HepG2 (cell line): Measurements from ENCODE around the gene R3HDM4. TPM values are rescaled to one million over a fixed set of nuclear protein-coding genes. Genes with fewer than 3 reads are reported as not detected.

ENCODE experiments used
- ATAC-seq: fragments of 200-7000 bp; cut with Tn5 transposase; 3 replicates; pipeline ENCODE4 v1.9.1; 2020; ENCODE audit warnings: mild to moderate bottlenecking, moderate library complexity
- BruUV-seq: library from RNA; stranded (reverse); fragments of 400-500 nt; replicated peaks from 2 replicates; lab custom pipeline; 2021; lab: Mats Ljungman, UMichigan
- CTCF ChIA-PET: fragments of 300-600 bp; formaldehyde crosslinking; extraction: SDS; loops from one replicate; lab custom pipeline; 2021; ENCODE audit warnings: low total read pairs, inconsistent platforms, low intra/inter-chr PET ratio; lab: Yijun Ruan, JAX
- POLR2A ChIA-PET: fragments of 350-600 bp; sonication (Branson Sonifier 250); formaldehyde crosslinking; loops from one replicate; lab custom pipeline; 2020; ENCODE audit warnings: antibody characterized with exemption, inconsistent platforms; lab: Yijun Ruan, JAX
- DNase-seq: peaks from one replicate; pipeline ENCODE4 v3.0.0-alpha.2; 2015; ENCODE audit warnings: low spot score
- FAIRE-seq: peaks from 3 replicates; lab custom pipeline; 2011; peaks lifted over from hg19 to GRCh38; lab: Jason Lieb, UNC
- H2AFZ ChIP-seq: one replicate; pipeline ENCODE4 v1.6.1; 2011; ENCODE audit warnings: low read length, inconsistent platforms
- H3K27ac ChIP-seq: fragments of 300-600 bp; 3 replicates; pipeline ENCODE4 v1.8.0; 2011; ENCODE audit warnings: mixed run types, mild to moderate bottlenecking, mixed read lengths, low read length, inconsistent platforms; ENCODE audit not compliant: insufficient read depth; ENCODE audit errors: extremely low read length
- H3K27me3 ChIP-seq, 2 experiments: fragments of 200-600 bp in 1 of 2; 2 replicates in 1 of 2; 3 replicates in 1 of 2; pipeline versions ENCODE4 v1.6.0 to v1.8.0; 2011; ENCODE audit warnings: low read length in 2 of 2, mild to moderate bottlenecking in 2 of 2, moderate library complexity in 2 of 2, inconsistent platforms in 1 of 2; ENCODE audit not compliant: insufficient read depth in 2 of 2, control insufficient read depth in 1 of 2
- H3K36me3 ChIP-seq, 2 experiments: fragments of 200-600 bp in 1 of 2; replicated peaks in 1 of 2; 2 replicates in 1 of 2; 3 replicates in 1 of 2; pipeline versions ENCODE4 v1.5.1 to v1.8.0; 2011; ENCODE audit warnings: low read length in 2 of 2, inconsistent platforms in 1 of 2; ENCODE audit not compliant: insufficient read depth in 2 of 2, control insufficient read depth in 1 of 2
- H3K4me1 ChIP-seq: 2 replicates; pipeline ENCODE4 v1.5.1; 2012; ENCODE audit warnings: low read length, inconsistent platforms; ENCODE audit not compliant: insufficient read depth
- H3K4me2 ChIP-seq: 2 replicates; pipeline ENCODE4 v1.6.0; 2011; ENCODE audit warnings: low read depth, low read length, inconsistent platforms
- H3K4me3 ChIP-seq, 3 experiments: fragments of 200-600 bp in 1 of 3; sonication (generic), shearing (Covaris generic) in 1 of 3; replicated peaks in 1 of 3; 2 replicates each; pipeline ENCODE4 v1.5.1; 2011 to 2016; ENCODE audit warnings: low read length in 3 of 3, inconsistent platforms in 2 of 3, low read depth in 2 of 3, mild to moderate bottlenecking in 2 of 3, control low read depth in 1 of 3, mixed read lengths in 1 of 3; ENCODE audit not compliant: insufficient read depth in 1 of 3
- H3K79me2 ChIP-seq: one replicate; pipeline ENCODE4 v1.6.1; 2011; ENCODE audit warnings: low read length, inconsistent platforms; ENCODE audit not compliant: insufficient read depth
- H3K9ac ChIP-seq: 2 replicates; pipeline ENCODE4 v1.6.0; 2011; ENCODE audit warnings: mild to moderate bottlenecking, low read depth, low read length, inconsistent platforms; ENCODE audit not compliant: insufficient read depth
- H3K9me3 ChIP-seq: 2 replicates; pipeline ENCODE4 v1.5.1; 2012; ENCODE audit warnings: mild to moderate bottlenecking, low read length
- H4K20me1 ChIP-seq: 2 replicates; pipeline ENCODE4 v1.6.0; 2011; ENCODE audit warnings: inconsistent platforms, mild to moderate bottlenecking, low read length, moderate library complexity; ENCODE audit not compliant: insufficient read depth
- ATAD3A ChIP-seq: sonication (generic); formaldehyde crosslinking; IDR thresholded peaks from 2 replicates; pipeline ENCODE4 v1.4.0; 2020; ENCODE audit warnings: missing genetic modification reagents
- HNRNPLL ChIP-seq: fragments of 200-400 bp; formaldehyde crosslinking; IDR thresholded peaks from 2 replicates; pipeline ENCODE4 v1.6.1; 2017; ENCODE audit warnings: mild to moderate bottlenecking, low read depth, low read length; ENCODE audit not compliant: poor library complexity, severe bottlenecking
- JDP2 ChIP-seq: sonication (generic); formaldehyde crosslinking; IDR thresholded peaks from 2 replicates; pipeline ENCODE4 v1.8.1; 2022; ENCODE audit warnings: missing genetic modification reagents, borderline replicate concordance
- PAXIP1 ChIP-seq: sonication (generic); formaldehyde crosslinking; conservative IDR thresholded peaks from 2 replicates; pipeline ENCODE4 v1.4.0; 2020; ENCODE audit warnings: mild to moderate bottlenecking, missing genetic modification reagents, moderate library complexity
- RXRA ChIP-seq: sonication (generic); formaldehyde crosslinking; IDR thresholded peaks from 2 replicates; pipeline ENCODE4 v1.5.1; 2020; ENCODE audit warnings: missing genetic modification reagents
- TMF1 ChIP-seq: sonication (generic); formaldehyde crosslinking; IDR thresholded peaks from 2 replicates; pipeline ENCODE4 v1.8.1; 2022; ENCODE audit warnings: low read depth, missing genetic modification reagents
- ZIK1 ChIP-seq: sonication (generic); formaldehyde crosslinking; IDR thresholded peaks from 2 replicates; pipeline ENCODE4 v1.5.0; 2020; ENCODE audit warnings: mild to moderate bottlenecking, low read depth, missing genetic modification reagents, borderline replicate concordance
- ZNF18 ChIP-seq: sonication (generic); formaldehyde crosslinking; IDR thresholded peaks from 2 replicates; pipeline ENCODE4 v1.8.0; 2022; ENCODE audit warnings: mild to moderate bottlenecking, missing genetic modification reagents; ENCODE audit not compliant: insufficient replicate concordance
- ZNF460 ChIP-seq: sonication (generic); formaldehyde crosslinking; IDR thresholded peaks from 2 replicates; pipeline ENCODE4 v1.5.1; 2020; ENCODE audit warnings: missing genetic modification reagents, mild to moderate bottlenecking, borderline replicate concordance
- ZSCAN22 ChIP-seq: sonication (generic); formaldehyde crosslinking; IDR thresholded peaks from 2 replicates; pipeline ENCODE4 v1.4.0; 2020; ENCODE audit warnings: mild to moderate bottlenecking, missing genetic modification reagents
- ZSCAN31 ChIP-seq: sonication (generic); formaldehyde crosslinking; IDR thresholded peaks from 2 replicates; pipeline ENCODE4 v1.5.0; 2020; ENCODE audit warnings: low read depth, mild to moderate bottlenecking, missing genetic modification reagents
- WGBS: methylation state at CpG from one replicate; pipeline ENCODE4 v1.1.6; 2017; ENCODE audit warnings: low lambda C conversion rate; 5-methylcytosine and 5-hydroxymethylcytosine counted together
- in situ Hi-C: cut with HindIII; loops from 2 replicates; pipeline ENCODE4 v1.10.0; 2017; ENCODE audit warnings: low pct_unique_long_range_greater_than_20kb; ENCODE audit not compliant: extremely low pct_ligation_motif_present
- intact Hi-C: fragments of 100-400 bp; cut with micrococcal nuclease; formaldehyde crosslinking; loops from one replicate; pipeline ENCODE4 v1.10.0; 2022; ENCODE audit not compliant: unreplicated experiment
- polyA plus RNA-seq, 8 experiments: library from polyadenylated mRNA; depleted of rRNA in 3 of 8; stranded (reverse) in 7 of 8; unstranded in 1 of 8; fragments of >200 nt; fragmentation: Illumina TruSeq in 4 of 8; extraction: Trizol in 4 of 8; gene quantifications; 2 replicates each; pipeline versions ENCODE4 v1.2.1 to v1.2.3, GENCODE V29; 2011 to 2016; ENCODE audit warnings: low read depth in 4 of 8, missing spikeins in 1 of 8, mixed read lengths in 1 of 8; ENCODE audit not compliant: insufficient read depth in 1 of 8
- total RNA-seq, 5 experiments: library from RNA; depleted of rRNA; stranded (reverse); fragments of >200 nt; fragmentation: Illumina TruSeq; extraction: Trizol; gene quantifications; 2 replicates each; pipeline ENCODE4 v1.2.3, GENCODE V29; 2016; ENCODE audit warnings: low read depth in 1 of 5

The R3HDM4 gene
- total and polyA plus RNA-seq, 2 of the 13 experiments (the other 11 are each of a cell fraction or from before 2014, with no cell fraction given): 26.2 to 26.9 TPM

GRCh38 chr19:933553-933882, 20.5 kb upstream of the R3HDM4 start:
- Histone ChIP-seq H3K79me2 (peaks cover 80% of the 10 kb centered on the region), H2AFZ (no peak overlapping the region), H3K27me3 (no peaks in the 10 kb centered on the region)
- in situ Hi-C loops: no loop called here
- TF ChIP-seq ZIK1 (CRISPR knock-in tag): no peak
- TF ChIP-seq ZSCAN22: no peak
- TF ChIP-seq HNRNPLL: peak; percentile 4
- TF ChIP-seq JDP2: no peak
- 0 out of 2 replicates have a peak, but pooled peaks have one; percentile 0 for TF ChIP-seq PAXIP1
- TF ChIP-seq RXRA (CRISPR knock-in tag): no peak
- TF ChIP-seq ZNF18 (CRISPR knock-in tag): no peak
- no peak for TF ChIP-seq ZNF460 (CRISPR knock-in tag)
- TF ChIP-seq TMF1 (CRISPR knock-in tag): no peak
- TF ChIP-seq ZSCAN31 (CRISPR knock-in tag): no peak
- TF ChIP-seq ATAD3A (CRISPR knock-in tag): no peak
- TF ChIP-seq, all 625 proteins: peak for 2
- BruUV-seq: no TSS peak
- ATAC-seq: no peak
- CTCF ChIA-PET: interaction anchor here (0.6 kb wide), 1 partner anchor 10 kb away, joined by 3 read pairs; no protein-coding TSS in a partner anchor
- Histone ChIP-seq H3K4me3 (peak overlapping the region in 1 of 3 experiments; percentile 37; a peak in 1 of 6 replicates), H3K4me2 (peak overlapping the region; percentile 36; the same call in 1 of the 2 replicates), H3K27ac (peak overlapping the region; percentile 55), H3K9me3 (no peaks in the 10 kb centered on the region), H3K36me3 (peaks cover 16 to 64% of the 10 kb centered on the region in 2 experiments; a peak in 4 of 5 replicates), H3K4me1 (peaks cover 92% of the 10 kb centered on the region), H4K20me1 (peaks cover 39% of the 10 kb centered on the region; the same call in 1 of the 2 replicates), H3K9ac (peak overlapping the region; percentile 8; the same call in 1 of the 2 replicates)
- POLR2A ChIA-PET: interaction anchor here (0.6 to 5.6 kb wide), 7 partner anchors 10 to 51 kb away, joined by 3 to 50 read pairs (median 3); no protein-coding TSS in a partner anchor
- no peak for FAIRE-seq
- intact Hi-C loops: loop anchor here (2.0 kb wide), 1 partner anchor 25 kb away; no protein-coding TSS in a partner anchor
- no peak for DNase-seq
- 87% methylated on average over 7 of the region's 14 CpGs for WGBS
